ENCODE data around the gene LIPE. TPM values are rescaled to one million over a fixed set of nuclear protein-coding genes. Genes with fewer than 3 reads are reported as not detected.

Gene LIPE
- polyA plus RNA-seq, 3 donors, result 9.7 to 14.0 (median 11.0) TPM

- no peak for DNase-seq (ENCODE audit: extremely low read depth in 1 of 11, low read depth in 9 of 11, low spot score in 4 of 11)
Measured at GRCh38 chr19:42422092-42422900, 4.9 kb downstream of the LIPE start.

- DNase-seq (ENCODE audit: extremely low read depth in 1 of 11, low read depth in 9 of 11, low spot score in 4 of 11), result no peak
Measured at GRCh38 chr19:42421591-42422031, 5.6 kb downstream of the LIPE start.

- DNase-seq (ENCODE audit: extremely low read depth in 1 of 11, low read depth in 9 of 11, low spot score in 4 of 11), result no peak
Measured at GRCh38 chr19:42421101-42421500, 6.1 kb downstream of the LIPE start.

- no peak for DNase-seq (ENCODE audit: extremely low read depth in 1 of 11, low read depth in 9 of 11, low spot score in 4 of 11)
Measured at GRCh38 chr19:42420055-42420544, 7.1 kb downstream of the LIPE start.

- no peak for DNase-seq (ENCODE audit: extremely low read depth in 1 of 11, low read depth in 9 of 11, low spot score in 4 of 11)
Measured at GRCh38 chr19:42419309-42419708, 7.9 kb downstream of the LIPE start.

- no peak for DNase-seq (ENCODE audit: extremely low read depth in 1 of 11, low read depth in 9 of 11, low spot score in 4 of 11)
Measured at GRCh38 chr19:42412661-42413076, 14.5 kb downstream of the LIPE start.

GRCh38 chr19:42412227-42412626 lies 15.0 kb downstream of the LIPE start:
- DNase-seq (ENCODE audit: extremely low read depth in 1 of 11, low read depth in 9 of 11, low spot score in 4 of 11), result no peak

GRCh38 chr19:42411581-42412178 lies 15.5 kb downstream of the LIPE start:
- no peak for DNase-seq (ENCODE audit: extremely low read depth in 1 of 11, low read depth in 9 of 11, low spot score in 4 of 11)

GRCh38 chr19:42410371-42410770 lies 16.8 kb downstream of the LIPE start:
- no peak for DNase-seq (ENCODE audit: extremely low read depth in 1 of 11, low read depth in 9 of 11, low spot score in 4 of 11)

- DNase-seq (ENCODE audit: extremely low read depth in 1 of 11, low read depth in 9 of 11, low spot score in 4 of 11), result no peak
Measured at GRCh38 chr19:42409477-42409876, 17.7 kb downstream of the LIPE start.

GRCh38 chr19:42407816-42408175 lies 19.4 kb downstream of the LIPE start:
- DNase-seq (ENCODE audit: extremely low read depth in 1 of 11, low read depth in 9 of 11, low spot score in 4 of 11), result no peak

GRCh38 chr19:42407085-42407815 lies 19.9 kb downstream of the LIPE start:
- DNase-seq (ENCODE audit: extremely low read depth in 1 of 11, low read depth in 9 of 11, low spot score in 4 of 11), result no peak

- DNase-seq (ENCODE audit: extremely low read depth in 1 of 11, low read depth in 9 of 11, low spot score in 4 of 11), result no peak
Measured at GRCh38 chr19:42406111-42406510, 21.1 kb downstream of the LIPE start.

- DNase-seq (ENCODE audit: extremely low read depth in 1 of 11, low read depth in 9 of 11, low spot score in 4 of 11), result no peak
Measured at GRCh38 chr19:42403586-42403985, 23.6 kb downstream of the LIPE start.

GRCh38 chr19:42402376-42403116 lies 24.6 kb downstream of the LIPE start:
- no peak for DNase-seq (ENCODE audit: extremely low read depth in 1 of 11, low read depth in 9 of 11, low spot score in 4 of 11)

- peak in 9 of 11 donors; percentile 76 to 88 (median 83) for DNase-seq (ENCODE audit: extremely low read depth in 1 of 11, low read depth in 9 of 11, low spot score in 4 of 11)
Measured at GRCh38 chr19:42401365-42402303, 25.6 kb downstream of the LIPE start.

- no peak for DNase-seq (ENCODE audit: extremely low read depth in 1 of 11, low read depth in 9 of 11, low spot score in 4 of 11)
Measured at GRCh38 chr19:42400404-42400803, 26.8 kb downstream of the LIPE start.

All from renal cortex interstitium (tissue), 11 donors.